Measurements from ENCODE around the gene PRKCA. TPM values are rescaled to one million over a fixed set of nuclear protein-coding genes. Genes with fewer than 3 reads are reported as not detected.
A peak's percentile ranks its signal among the peaks of the same experiment; 100 is the strongest.

The PRKCA gene
- total and polyA plus RNA-seq, 2 of the 13 experiments (the other 11 are each of a cell fraction or from before 2014, with no cell fraction given), result 18.5 to 21.5 TPM

DNA sequence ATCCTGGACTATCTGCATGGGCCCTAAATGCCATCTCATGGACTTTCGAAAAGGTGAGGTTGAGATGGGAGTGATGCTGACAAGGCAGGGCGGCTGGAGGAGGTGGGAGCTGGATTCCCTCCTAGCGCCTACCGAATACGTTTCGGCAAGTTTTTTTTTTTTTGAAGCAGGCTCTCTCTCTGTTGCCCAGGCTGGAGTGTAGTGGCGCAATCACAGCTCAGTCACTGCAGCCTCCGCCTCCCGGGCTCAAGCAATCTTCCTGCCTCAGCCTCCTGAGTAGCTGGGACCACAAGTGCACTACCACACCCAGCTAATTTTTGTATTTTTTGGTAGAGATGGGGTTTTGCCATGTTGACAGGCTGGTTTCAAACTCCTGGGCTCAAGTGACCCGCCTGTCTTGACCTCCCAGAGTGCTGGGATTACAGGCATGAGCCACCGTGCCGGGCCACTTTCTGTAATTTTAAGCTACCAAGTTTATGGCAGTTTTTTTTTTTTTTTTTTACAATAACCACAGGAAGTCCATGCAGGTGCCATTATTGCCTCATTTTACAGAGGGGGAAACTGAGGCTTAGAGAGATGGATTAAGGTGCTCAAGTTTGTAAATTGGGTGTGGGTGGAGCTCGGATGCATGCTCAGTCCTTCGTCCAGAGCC lies 246.4 kb downstream of the PRKCA start:
- Histone ChIP-seq H3K4me3 (replicated peaks in 1 of 3; ENCODE audit: insufficient read depth in 1 of 3, low read depth in 2 of 3, low read length in 3 of 3) (no peak overlapping the region), H3K79me2 (ENCODE audit: insufficient read depth, low read length) (no peaks in the 10 kb centered on the region), H3K4me2 (ENCODE audit: low read depth, low read length) (no peak overlapping the region), H3K9ac (ENCODE audit: insufficient read depth, low read depth, low read length) (no peak overlapping the region), H3K27me3 (ENCODE audit: control insufficient read depth in 1 of 2, insufficient read depth in 2 of 2, low read length in 2 of 2) (no peaks in the 10 kb centered on the region), H3K36me3 (replicated peaks in 1 of 2; ENCODE audit: control insufficient read depth in 1 of 2, insufficient read depth in 2 of 2, low read length in 2 of 2) (no peaks in the 10 kb centered on the region; a peak in 1 of 5 replicates), H2AFZ (ENCODE audit: low read length) (no peak overlapping the region), H3K9me3 (ENCODE audit: low read length) (no peaks in the 10 kb centered on the region), H3K27ac (ENCODE audit: extremely low read length, insufficient read depth, low read length) (no peak overlapping the region), H4K20me1 (ENCODE audit: insufficient read depth, low read length) (no peaks in the 10 kb centered on the region), H3K4me1 (ENCODE audit: insufficient read depth, low read length) (peaks cover 71% of the 10 kb centered on the region)
- 93% methylated on average over 14 of the region's 14 CpGs for WGBS (ENCODE audit: low lambda C conversion rate)
- in situ Hi-C loops (cut with HindIII; ENCODE audit: extremely low pct_ligation_motif_present, low pct_unique_long_range_greater_than_20kb), result no loop called here
- BruUV-seq (replicated peaks), result no TSS peak
- ChIA-PET CTCF (ENCODE audit: low intra/inter-chr PET ratio, low total read pairs) (no interaction called here), POLR2A (interaction anchor here (1.3 kb wide), 1 partner anchor 19 kb away, joined by 3 read pairs; no protein-coding TSS in a partner anchor)
- intact Hi-C loops (cut with micrococcal nuclease; ENCODE audit: unreplicated experiment), result loop anchor here (5.0 to 10.0 kb wide), 2 partner anchors 41 to 84 kb away; no protein-coding TSS in a partner anchor
- no peak for FAIRE-seq
- DNase-seq (ENCODE audit: low spot score), result no peak
- ATAC-seq, result no peak; the same call in 2 of the 3 replicates
- TF ChIP-seq CEBPG (CRISPR knock-in tag; IDR thresholded peaks at IDR 0.05), result peak; percentile 52; the same call in 1 of the 2 replicates
- no peak for TF ChIP-seq SIX4 (CRISPR knock-in tag; IDR thresholded peaks at IDR 0.05)
- TF ChIP-seq, protein P1, sequence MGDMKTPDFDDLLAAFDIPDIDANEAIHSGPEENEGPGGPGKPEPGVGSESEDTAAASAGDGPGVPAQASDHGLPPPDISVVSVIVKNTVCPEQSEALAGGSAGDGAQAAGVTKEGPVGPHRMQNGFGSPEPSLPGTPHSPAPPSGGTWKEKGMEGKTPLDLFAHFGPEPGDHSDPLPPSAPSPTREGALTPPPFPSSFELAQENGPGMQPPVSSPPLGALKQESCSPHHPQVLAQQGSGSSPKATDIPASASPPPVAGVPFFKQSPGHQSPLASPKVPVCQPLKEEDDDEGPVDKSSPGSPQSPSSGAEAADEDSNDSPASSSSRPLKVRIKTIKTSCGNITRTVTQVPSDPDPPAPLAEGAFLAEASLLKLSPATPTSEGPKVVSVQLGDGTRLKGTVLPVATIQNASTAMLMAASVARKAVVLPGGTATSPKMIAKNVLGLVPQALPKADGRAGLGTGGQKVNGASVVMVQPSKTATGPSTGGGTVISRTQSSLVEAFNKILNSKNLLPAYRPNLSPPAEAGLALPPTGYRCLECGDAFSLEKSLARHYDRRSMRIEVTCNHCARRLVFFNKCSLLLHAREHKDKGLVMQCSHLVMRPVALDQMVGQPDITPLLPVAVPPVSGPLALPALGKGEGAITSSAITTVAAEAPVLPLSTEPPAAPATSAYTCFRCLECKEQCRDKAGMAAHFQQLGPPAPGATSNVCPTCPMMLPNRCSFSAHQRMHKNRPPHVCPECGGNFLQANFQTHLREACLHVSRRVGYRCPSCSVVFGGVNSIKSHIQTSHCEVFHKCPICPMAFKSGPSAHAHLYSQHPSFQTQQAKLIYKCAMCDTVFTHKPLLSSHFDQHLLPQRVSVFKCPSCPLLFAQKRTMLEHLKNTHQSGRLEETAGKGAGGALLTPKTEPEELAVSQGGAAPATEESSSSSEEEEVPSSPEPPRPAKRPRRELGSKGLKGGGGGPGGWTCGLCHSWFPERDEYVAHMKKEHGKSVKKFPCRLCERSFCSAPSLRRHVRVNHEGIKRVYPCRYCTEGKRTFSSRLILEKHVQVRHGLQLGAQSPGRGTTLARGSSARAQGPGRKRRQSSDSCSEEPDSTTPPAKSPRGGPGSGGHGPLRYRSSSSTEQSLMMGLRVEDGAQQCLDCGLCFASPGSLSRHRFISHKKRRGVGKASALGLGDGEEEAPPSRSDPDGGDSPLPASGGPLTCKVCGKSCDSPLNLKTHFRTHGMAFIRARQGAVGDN (CRISPR knock-in tag; IDR thresholded peaks at IDR 0.05), result 0 out of 2 replicates have a peak, but pooled peaks have one; percentile 15
- TF ChIP-seq ZBTB33 (CRISPR knock-in tag; IDR thresholded peaks at IDR 0.05), result peak; percentile 54; the same call in 1 of the 2 replicates
- TF ChIP-seq, protein P2, sequence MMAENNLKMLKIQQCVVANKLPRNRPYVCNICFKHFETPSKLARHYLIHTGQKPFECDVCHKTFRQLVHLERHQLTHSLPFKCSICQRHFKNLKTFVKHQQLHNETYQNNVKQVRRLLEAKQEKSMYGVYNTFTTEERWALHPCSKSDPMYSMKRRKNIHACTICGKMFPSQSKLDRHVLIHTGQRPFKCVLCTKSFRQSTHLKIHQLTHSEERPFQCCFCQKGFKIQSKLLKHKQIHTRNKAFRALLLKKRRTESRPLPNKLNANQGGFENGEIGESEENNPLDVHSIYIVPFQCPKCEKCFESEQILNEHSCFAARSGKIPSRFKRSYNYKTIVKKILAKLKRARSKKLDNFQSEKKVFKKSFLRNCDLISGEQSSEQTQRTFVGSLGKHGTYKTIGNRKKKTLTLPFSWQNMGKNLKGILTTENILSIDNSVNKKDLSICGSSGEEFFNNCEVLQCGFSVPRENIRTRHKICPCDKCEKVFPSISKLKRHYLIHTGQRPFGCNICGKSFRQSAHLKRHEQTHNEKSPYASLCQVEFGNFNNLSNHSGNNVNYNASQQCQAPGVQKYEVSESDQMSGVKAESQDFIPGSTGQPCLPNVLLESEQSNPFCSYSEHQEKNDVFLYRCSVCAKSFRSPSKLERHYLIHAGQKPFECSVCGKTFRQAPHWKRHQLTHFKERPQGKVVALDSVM (CRISPR knock-in tag; IDR thresholded peaks at IDR 0.05), result peak; percentile 72
- peak; percentile 68; the same call in 1 of the 2 replicates for TF ChIP-seq CEBPB (IDR thresholded peaks at IDR 0.05; ENCODE audit: borderline replicate concordance, low read depth, low read length)
- no peak for TF ChIP-seq GATAD1 (CRISPR knock-in tag; IDR thresholded peaks at IDR 0.05)
- peak; percentile 48; the same call in 1 of the 2 replicates for TF ChIP-seq POGZ (CRISPR knock-in tag; IDR thresholded peaks at IDR 0.05)
- TF ChIP-seq EZH2 (conservative IDR thresholded peaks at IDR 0.05; ENCODE audit: low read depth, low read length), result no peak
- no peak for TF ChIP-seq CHCHD3 (CRISPR knock-in tag; IDR thresholded peaks at IDR 0.05)
- no peak for TF ChIP-seq ZNF331 (CRISPR knock-in tag; IDR thresholded peaks at IDR 0.05)

Data from HepG2 (cell line).